ENCODE results near the gene CISH.

Gene CISH

DNA sequence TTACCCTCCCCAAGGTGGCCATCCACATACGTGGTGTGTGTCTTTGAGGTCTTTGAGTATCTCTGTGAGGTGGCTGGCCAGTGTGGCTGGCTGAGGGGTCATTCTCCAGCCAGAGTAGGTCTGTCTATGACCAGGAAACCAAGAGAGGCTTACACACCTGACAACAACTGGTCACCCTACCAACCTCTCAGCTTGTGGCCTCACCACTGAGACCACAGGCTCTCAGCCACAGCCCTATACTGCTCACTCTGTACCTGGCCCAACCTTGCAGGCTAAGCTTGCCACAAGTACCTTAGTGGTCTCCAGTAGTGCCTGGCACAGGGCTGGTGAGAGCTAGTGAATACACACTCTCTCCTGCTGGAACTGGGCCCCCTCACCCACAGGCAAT, 37.1 kb downstream of the CISH start:
- H3K4me1 ChIP-seq (ENCODE audit: control insufficient read depth in 2 of 2, insufficient read depth in 2 of 2, low read length in 2 of 2) = peaks cover 6 to 9% of the 10 kb centered on the region in 2 donors
- H3K27ac ChIP-seq (ENCODE audit: low read depth in 2 of 2, low read length in 2 of 2) = peak overlapping the region in 1 of 2 donors; percentile 13
- no peak overlapping the region for H3K9ac ChIP-seq (ENCODE audit: low read depth in 1 of 2, low read length in 2 of 2)
- no peak overlapping the region for H3K4me3 ChIP-seq (ENCODE audit: low read length in 2 of 2)
- no peaks in the 10 kb centered on the region for H3K9me3 ChIP-seq (ENCODE audit: control insufficient read depth in 2 of 2, low read length in 2 of 2)
- H3K27me3 ChIP-seq (ENCODE audit: control insufficient read depth in 2 of 2, insufficient read depth in 2 of 2, low read length in 2 of 2) = no peaks in the 10 kb centered on the region
- peaks cover 24 to 31% of the 10 kb centered on the region in 2 donors for H3K36me3 ChIP-seq (ENCODE audit: control insufficient read depth in 2 of 2, insufficient read depth in 2 of 2, low read length in 2 of 2)

- Histone ChIP-seq H3K9me3 (ENCODE audit: control insufficient read depth in 2 of 2, low read length in 2 of 2) (no peaks in the 10 kb centered on the region), H3K36me3 (ENCODE audit: control insufficient read depth in 2 of 2, insufficient read depth in 2 of 2, low read length in 2 of 2) (peaks cover 18 to 27% of the 10 kb centered on the region in 2 donors), H3K4me3 (ENCODE audit: low read length in 2 of 2) (no peak overlapping the region), H3K9ac (ENCODE audit: low read depth in 1 of 2, low read length in 2 of 2) (no peak overlapping the region), H3K27ac (ENCODE audit: low read depth in 2 of 2, low read length in 2 of 2) (peak overlapping the region in 1 of 2 donors; percentile 32), H3K27me3 (ENCODE audit: control insufficient read depth in 2 of 2, insufficient read depth in 2 of 2, low read length in 2 of 2) (no peaks in the 10 kb centered on the region), H3K4me1 (ENCODE audit: control insufficient read depth in 2 of 2, insufficient read depth in 2 of 2, low read length in 2 of 2) (peaks cover 6 to 9% of the 10 kb centered on the region in 2 donors)
Measured at GRCh38 chr3:50573566-50574443, 37.8 kb downstream of the CISH start.

DNA sequence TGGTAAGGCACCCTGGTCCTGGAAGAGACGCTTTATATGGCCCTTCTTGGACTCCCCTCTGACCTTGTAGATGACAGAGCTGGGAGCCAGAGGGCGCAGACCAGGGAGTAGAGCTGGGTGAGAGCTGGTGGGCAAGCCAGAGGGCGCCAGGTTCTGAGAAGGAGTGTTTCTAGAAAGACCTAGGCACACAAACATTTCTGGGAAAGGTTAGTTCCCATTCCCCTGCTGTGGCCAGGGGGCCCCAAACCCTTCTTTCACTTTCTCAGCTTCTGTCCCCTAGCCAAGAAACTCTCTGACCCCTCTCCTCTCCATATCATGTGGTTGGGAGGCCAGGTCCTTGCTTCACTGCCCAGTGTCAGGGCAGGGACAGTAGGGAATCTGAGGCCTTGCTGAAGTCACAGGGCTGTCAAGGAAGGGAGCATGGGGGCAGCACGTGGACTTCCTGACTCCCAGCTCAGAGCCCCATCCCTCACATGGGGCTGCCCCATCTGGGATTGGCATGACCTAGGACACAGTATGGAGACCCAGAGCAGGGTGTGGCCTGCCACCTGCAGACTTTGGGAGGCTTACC, 38.7 kb downstream of the CISH start:
- H3K27ac ChIP-seq (ENCODE audit: low read depth in 2 of 2, low read length in 2 of 2) = peak overlapping the region in 1 of 2 donors; percentile 32
- H3K4me1 ChIP-seq (ENCODE audit: control insufficient read depth in 2 of 2, insufficient read depth in 2 of 2, low read length in 2 of 2) = peaks cover 9 to 16% of the 10 kb centered on the region in 2 donors
- no peak overlapping the region for H3K9ac ChIP-seq (ENCODE audit: low read depth in 1 of 2, low read length in 2 of 2)
- no peak overlapping the region for H3K4me3 ChIP-seq (ENCODE audit: low read length in 2 of 2)
- peaks cover 10 to 19% of the 10 kb centered on the region in 2 donors for H3K36me3 ChIP-seq (ENCODE audit: control insufficient read depth in 2 of 2, insufficient read depth in 2 of 2, low read length in 2 of 2)
- H3K27me3 ChIP-seq (ENCODE audit: control insufficient read depth in 2 of 2, insufficient read depth in 2 of 2, low read length in 2 of 2) = no peaks in the 10 kb centered on the region
- H3K9me3 ChIP-seq (ENCODE audit: control insufficient read depth in 2 of 2, low read length in 2 of 2) = no peaks in the 10 kb centered on the region

DNA sequence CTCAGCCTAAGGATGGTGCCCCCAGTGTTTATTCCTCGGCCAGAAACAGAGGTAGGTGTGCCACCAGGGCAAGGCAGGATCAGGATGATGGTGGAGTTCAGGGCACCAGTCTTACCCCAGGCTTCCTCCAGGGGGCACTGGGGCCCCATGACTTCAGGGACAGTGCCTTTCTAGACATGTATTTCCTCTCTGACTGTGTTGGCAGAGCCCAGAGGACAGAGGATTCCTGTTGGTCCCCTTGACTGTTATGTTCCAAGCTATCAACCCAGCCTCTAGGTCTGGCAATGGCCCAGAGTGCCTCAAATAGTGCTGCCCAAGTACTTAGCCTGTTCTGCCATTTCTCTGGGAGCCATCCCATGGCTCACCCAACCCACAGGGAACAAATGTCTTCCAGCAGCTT, 39.4 kb downstream of the CISH start:
- H3K9ac ChIP-seq (ENCODE audit: low read depth in 1 of 2, low read length in 2 of 2) = no peak overlapping the region
- H3K4me1 ChIP-seq (ENCODE audit: control insufficient read depth in 2 of 2, insufficient read depth in 2 of 2, low read length in 2 of 2) = peaks cover 15 to 18% of the 10 kb centered on the region in 2 donors
- peaks cover 5 to 12% of the 10 kb centered on the region in 2 donors for H3K36me3 ChIP-seq (ENCODE audit: control insufficient read depth in 2 of 2, insufficient read depth in 2 of 2, low read length in 2 of 2)
- H3K9me3 ChIP-seq (ENCODE audit: control insufficient read depth in 2 of 2, low read length in 2 of 2) = no peaks in the 10 kb centered on the region
- no peaks in the 10 kb centered on the region for H3K27me3 ChIP-seq (ENCODE audit: control insufficient read depth in 2 of 2, insufficient read depth in 2 of 2, low read length in 2 of 2)
- no peak overlapping the region for H3K4me3 ChIP-seq (ENCODE audit: low read length in 2 of 2)
- no peak overlapping the region for H3K27ac ChIP-seq (ENCODE audit: low read depth in 2 of 2, low read length in 2 of 2)

DNA sequence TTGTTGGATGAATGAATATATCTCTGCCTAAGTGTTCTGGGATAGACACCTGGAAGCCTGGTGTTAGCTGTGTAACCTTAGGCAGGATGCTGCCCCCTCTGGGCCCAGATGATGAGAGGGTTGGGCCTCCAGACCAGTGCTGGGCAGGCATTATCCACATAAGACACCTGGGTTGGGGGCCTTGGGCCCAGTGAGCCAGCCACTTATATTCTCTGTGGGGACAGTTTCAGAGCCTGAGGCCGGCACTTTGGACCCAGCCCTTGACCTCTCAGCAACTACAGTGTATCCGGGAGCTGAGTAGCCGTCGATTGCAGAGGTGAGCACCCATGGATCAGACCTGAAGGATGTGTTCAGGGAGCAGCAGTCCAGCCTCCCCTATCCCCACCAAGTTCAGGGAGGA, 40.1 kb downstream of the CISH start:
- Histone ChIP-seq H3K27me3 (ENCODE audit: control insufficient read depth in 2 of 2, insufficient read depth in 2 of 2, low read length in 2 of 2) (no peaks in the 10 kb centered on the region), H3K9ac (ENCODE audit: low read depth in 1 of 2, low read length in 2 of 2) (no peak overlapping the region), H3K36me3 (ENCODE audit: control insufficient read depth in 2 of 2, insufficient read depth in 2 of 2, low read length in 2 of 2) (peaks cover 5 to 8% of the 10 kb centered on the region in 2 donors), H3K4me3 (ENCODE audit: low read length in 2 of 2) (no peak overlapping the region), H3K4me1 (ENCODE audit: control insufficient read depth in 2 of 2, insufficient read depth in 2 of 2, low read length in 2 of 2) (peaks cover 21 to 25% of the 10 kb centered on the region in 2 donors), H3K9me3 (ENCODE audit: control insufficient read depth in 2 of 2, low read length in 2 of 2) (no peaks in the 10 kb centered on the region), H3K27ac (ENCODE audit: low read depth in 2 of 2, low read length in 2 of 2) (no peak overlapping the region)

DNA sequence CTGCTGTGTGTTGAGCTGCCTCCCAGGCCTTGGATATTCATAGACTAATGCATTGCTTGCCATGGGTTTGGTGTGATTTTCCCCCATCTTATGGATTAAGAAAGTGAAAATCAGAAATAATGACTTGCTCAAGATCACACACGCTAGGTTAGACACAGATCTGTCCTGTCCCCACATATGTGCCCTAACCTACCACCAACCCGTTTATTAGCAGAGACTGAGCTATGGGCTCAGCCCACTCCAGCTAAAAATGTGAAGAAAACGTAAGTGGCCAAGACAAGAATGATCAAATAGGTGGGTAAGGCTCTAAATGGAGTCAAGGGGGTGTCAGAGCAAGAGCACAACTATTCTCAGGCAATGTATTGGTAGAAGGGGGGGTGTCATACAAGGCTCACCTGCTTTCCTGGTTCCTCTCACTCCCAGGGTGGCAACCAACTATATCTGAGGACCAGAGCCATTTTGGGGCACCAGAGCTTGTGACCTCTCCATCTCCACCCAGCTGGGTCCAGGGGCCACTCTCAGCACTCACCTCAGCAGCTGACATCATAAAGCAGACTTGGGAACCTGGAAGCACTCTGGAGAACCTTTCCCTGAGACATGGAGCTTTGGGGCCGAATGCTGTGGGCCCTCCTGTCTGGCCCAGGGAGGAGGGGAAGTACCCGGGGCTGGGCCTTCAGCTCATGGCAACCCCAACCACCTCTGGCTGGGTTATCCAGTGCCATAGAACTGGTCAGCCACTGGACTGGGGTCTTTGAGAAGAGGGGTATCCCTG, 40.9 kb downstream of the CISH start:
- Histone ChIP-seq H3K9me3 (ENCODE audit: control insufficient read depth in 2 of 2, low read length in 2 of 2) (no peaks in the 10 kb centered on the region), H3K36me3 (ENCODE audit: control insufficient read depth in 2 of 2, insufficient read depth in 2 of 2, low read length in 2 of 2) (peaks cover 5 to 6% of the 10 kb centered on the region in 2 donors), H3K4me3 (ENCODE audit: low read length in 2 of 2) (peak overlapping the region; percentile 86 to 99), H3K9ac (ENCODE audit: low read depth in 1 of 2, low read length in 2 of 2) (peak overlapping the region in 1 of 2 donors; percentile 6), H3K4me1 (ENCODE audit: control insufficient read depth in 2 of 2, insufficient read depth in 2 of 2, low read length in 2 of 2) (peaks cover 22 to 26% of the 10 kb centered on the region in 2 donors), H3K27ac (ENCODE audit: low read depth in 2 of 2, low read length in 2 of 2) (no peak overlapping the region), H3K27me3 (ENCODE audit: control insufficient read depth in 2 of 2, insufficient read depth in 2 of 2, low read length in 2 of 2) (no peaks in the 10 kb centered on the region)

GRCh38 chr3:50568947-50569749, 42.4 kb downstream of the CISH start, which contains the start of gene HEMK1:
Gene HEMK1, plus strand, starts transcription at chr3:50569522. Its CDS starts 1,583 bp downstream, at chr3:50571105.
- H3K27me3 ChIP-seq (ENCODE audit: control insufficient read depth in 2 of 2, insufficient read depth in 2 of 2, low read length in 2 of 2) = no peaks in the 10 kb centered on the region
- H3K4me3 ChIP-seq (ENCODE audit: low read length in 2 of 2) = peak within 1 kb of the TSS; percentile 86 to 99
- H3K36me3 ChIP-seq (ENCODE audit: control insufficient read depth in 2 of 2, insufficient read depth in 2 of 2, low read length in 2 of 2) = peaks cover 5 to 6% of the 10 kb centered on the region in 2 donors
- peak within 1 kb of the TSS; percentile 92 to 95 for H3K27ac ChIP-seq (ENCODE audit: low read depth in 2 of 2, low read length in 2 of 2)
- peaks cover 22 to 26% of the 10 kb centered on the region in 2 donors for H3K4me1 ChIP-seq (ENCODE audit: control insufficient read depth in 2 of 2, insufficient read depth in 2 of 2, low read length in 2 of 2)
- H3K9ac ChIP-seq (ENCODE audit: low read depth in 1 of 2, low read length in 2 of 2) = peak within 1 kb of the TSS; percentile 94 to 99
- no peaks in the 10 kb centered on the region for H3K9me3 ChIP-seq (ENCODE audit: control insufficient read depth in 2 of 2, low read length in 2 of 2)

DNA sequence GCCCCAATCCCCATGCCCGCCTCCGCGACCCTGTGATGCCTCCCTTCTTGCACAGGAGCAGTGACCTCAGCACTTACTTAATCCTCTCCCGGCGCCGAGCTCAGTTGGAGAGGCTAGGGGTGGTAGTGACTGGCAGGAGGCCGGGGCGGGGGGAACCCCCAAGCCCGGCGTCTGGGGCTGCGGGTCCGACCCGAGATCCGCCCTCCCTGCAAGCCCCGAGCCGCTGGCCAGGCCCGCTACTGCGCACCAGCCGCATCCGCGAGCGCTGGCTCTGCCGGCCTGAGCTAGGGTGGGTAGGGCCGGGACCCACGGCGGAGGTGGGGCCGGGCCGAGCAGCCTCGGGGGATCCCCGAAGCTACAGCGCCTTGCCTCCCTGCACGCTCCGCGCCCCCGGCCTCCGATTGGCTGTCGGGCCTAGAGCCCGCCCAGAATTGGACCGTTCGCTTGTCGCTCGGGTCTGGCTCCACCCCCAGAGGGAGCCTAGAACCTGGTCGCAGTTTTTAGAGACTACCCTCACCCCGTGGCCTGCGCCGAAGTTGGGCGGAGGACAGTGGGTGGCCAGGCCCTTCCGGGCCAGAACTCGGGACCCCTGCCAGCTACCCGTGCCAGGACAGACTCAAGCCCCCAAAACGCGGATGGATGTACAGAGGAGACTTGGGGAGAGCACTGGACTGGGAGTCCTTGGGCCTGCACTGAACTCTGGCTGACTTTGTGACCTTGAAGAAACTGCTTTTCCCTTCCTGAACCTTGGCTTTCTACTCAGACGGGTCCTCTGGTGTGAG, 44.0 kb downstream of the CISH start, which contains the start of gene C3orf18:
Gene C3orf18, minus strand, starts transcription at position 362 of the 782 bp plus-strand sequence. CDS start 2,048 bp downstream, outside the sequence.
- Histone ChIP-seq H3K27ac (ENCODE audit: low read depth in 2 of 2, low read length in 2 of 2) (peak within 1 kb of the TSS; percentile 92 to 95), H3K9ac (ENCODE audit: low read depth in 1 of 2, low read length in 2 of 2) (peak within 1 kb of the TSS; percentile 63 to 94), H3K4me3 (ENCODE audit: low read length in 2 of 2) (peak within 1 kb of the TSS; percentile 86 to 99), H3K36me3 (ENCODE audit: control insufficient read depth in 2 of 2, insufficient read depth in 2 of 2, low read length in 2 of 2) (peaks cover under 1% of the 10 kb centered on the region in 2 donors), H3K4me1 (ENCODE audit: control insufficient read depth in 2 of 2, insufficient read depth in 2 of 2, low read length in 2 of 2) (peaks cover 22 to 24% of the 10 kb centered on the region in 2 donors), H3K9me3 (ENCODE audit: control insufficient read depth in 2 of 2, low read length in 2 of 2) (no peaks in the 10 kb centered on the region), H3K27me3 (ENCODE audit: control insufficient read depth in 2 of 2, insufficient read depth in 2 of 2, low read length in 2 of 2) (no peaks in the 10 kb centered on the region)

- peak overlapping the region; percentile 56 to 99 for H3K4me3 ChIP-seq (ENCODE audit: low read length in 2 of 2)
- H3K9me3 ChIP-seq (ENCODE audit: control insufficient read depth in 2 of 2, low read length in 2 of 2) = no peaks in the 10 kb centered on the region
- H3K4me1 ChIP-seq (ENCODE audit: control insufficient read depth in 2 of 2, insufficient read depth in 2 of 2, low read length in 2 of 2) = peaks cover 20 to 22% of the 10 kb centered on the region in 2 donors
- peak overlapping the region in 1 of 2 donors; percentile 65 for H3K27ac ChIP-seq (ENCODE audit: low read depth in 2 of 2, low read length in 2 of 2)
- peak overlapping the region; percentile 62 to 63 for H3K9ac ChIP-seq (ENCODE audit: low read depth in 1 of 2, low read length in 2 of 2)
- H3K36me3 ChIP-seq (ENCODE audit: control insufficient read depth in 2 of 2, insufficient read depth in 2 of 2, low read length in 2 of 2) = no peaks in the 10 kb centered on the region
- H3K27me3 ChIP-seq (ENCODE audit: control insufficient read depth in 2 of 2, insufficient read depth in 2 of 2, low read length in 2 of 2) = no peaks in the 10 kb centered on the region
Measured at GRCh38 chr3:50567011-50567385, 44.6 kb downstream of the CISH start.
